H1 (cell line): Measurements from ENCODE around the gene GHRHR. TPM values are rescaled to one million over a fixed set of nuclear protein-coding genes. Genes with fewer than 3 reads are reported as not detected.

ENCODE experiments used
- CTCF ChIA-PET: fragments of 300-600 bp; sonication (Branson Sonifier 250); formaldehyde crosslinking; loops from one replicate; lab custom pipeline; 2021; ENCODE audit not compliant: partially characterized antibody; lab: Charles Lee
- POLR2A ChIA-PET: fragments of 300-600 bp; sonication (Branson Sonifier 250); formaldehyde crosslinking; loops from one replicate; lab custom pipeline; 2021; ENCODE audit warnings: inconsistent platforms; ENCODE audit not compliant: partially characterized antibody; lab: Charles Lee
- DNase-seq, 2 experiments: peaks; one replicate each; pipeline versions ENCODE4 v3.0.0 to v3.0.0-alpha.2; 2010 to 2022; ENCODE audit warnings: low spot score in 2 of 2, low read depth in 1 of 2, mixed read lengths in 1 of 2
- FAIRE-seq: peaks from 2 replicates; lab custom pipeline; 2011; peaks lifted over from hg19 to GRCh38; lab: Jason Lieb, UNC
- H2AFZ ChIP-seq: 2 replicates; pipeline ENCODE4 v1.8.1; 2012; ENCODE audit warnings: low read length, inconsistent platforms
- H2AK5ac ChIP-seq: 2 replicates; pipeline ENCODE4 v1.6.1; 2013; ENCODE audit warnings: low read depth, low read length
- H2BK120ac ChIP-seq: replicated peaks from 2 replicates; pipeline ENCODE3; 2013; ENCODE audit warnings: low read depth, low read length, inconsistent platforms
- H2BK12ac ChIP-seq: 2 replicates; pipeline ENCODE4 v1.6.1; 2013; ENCODE audit warnings: low read depth, low read length
- H2BK15ac ChIP-seq: 2 replicates; pipeline ENCODE4 v1.6.1; 2013; ENCODE audit warnings: low read length
- H2BK20ac ChIP-seq: 2 replicates; pipeline ENCODE4 v1.6.1; 2013; ENCODE audit warnings: low read length
- H2BK5ac ChIP-seq: 2 replicates; pipeline ENCODE4 v1.6.1; 2013; ENCODE audit warnings: low read depth, low read length
- H3K14ac ChIP-seq: 2 replicates; pipeline ENCODE4 v1.6.1; 2013; ENCODE audit warnings: inconsistent platforms; ENCODE audit not compliant: insufficient read length
- H3K18ac ChIP-seq: 2 replicates; pipeline ENCODE4 v1.6.1; 2013; ENCODE audit warnings: low read length; ENCODE audit errors: extremely low read depth
- H3K23ac ChIP-seq: 2 replicates; pipeline ENCODE4 v1.6.1; 2013; ENCODE audit warnings: inconsistent platforms; ENCODE audit not compliant: insufficient read length
- H3K23me2 ChIP-seq: 2 replicates; pipeline ENCODE4 v1.6.1; 2013; ENCODE audit warnings: low read depth, low read length
- H3K27ac ChIP-seq: 2 replicates; pipeline ENCODE4 v1.6.1; 2011; ENCODE audit warnings: low read depth, low read length, inconsistent platforms
- H3K27me3 ChIP-seq, 4 experiments: replicated peaks in 1 of 4; 1 replicate in 1 of 4; 2 replicates in 3 of 4; pipeline versions ENCODE4 v1.6.1 to v1.8.1; 2011 to 2013; ENCODE audit warnings: low read length in 3 of 4, mild to moderate bottlenecking in 3 of 4, inconsistent platforms in 2 of 4, mixed read lengths in 2 of 4, moderate library complexity in 1 of 4; ENCODE audit not compliant: control insufficient read depth in 3 of 4, insufficient read depth in 3 of 4; ENCODE audit errors: extremely low read depth in 1 of 4
- H3K36me3 ChIP-seq, 4 experiments: 2 replicates each; pipeline versions ENCODE4 v1.6.1 to v1.8.1; 2011 to 2013; ENCODE audit warnings: mild to moderate bottlenecking in 4 of 4, low read length in 3 of 4, moderate library complexity in 2 of 4, control low read depth in 1 of 4, inconsistent platforms in 1 of 4; ENCODE audit not compliant: insufficient read depth in 4 of 4, control insufficient read depth in 2 of 4
- H3K4ac ChIP-seq: replicated peaks from 2 replicates; pipeline ENCODE3; 2013; ENCODE audit warnings: low read length, low read depth, mixed read lengths, inconsistent platforms; ENCODE audit not compliant: insufficient read length
- H3K4me1 ChIP-seq, 4 experiments: replicated peaks in 1 of 4; 1 replicate in 1 of 4; 2 replicates in 3 of 4; pipeline versions ENCODE4 v1.6.1 to v1.8.1; 2011 to 2013; ENCODE audit warnings: low read length in 3 of 4, inconsistent platforms in 2 of 4, mixed read lengths in 1 of 4; ENCODE audit not compliant: insufficient read depth in 4 of 4, control insufficient read depth in 3 of 4
- H3K4me2 ChIP-seq, 2 experiments: 2 replicates each; pipeline versions ENCODE4 v1.6.1 to v1.8.1; 2011 to 2013; ENCODE audit warnings: low read depth in 2 of 2, low read length in 2 of 2, control low read depth in 1 of 2, inconsistent platforms in 1 of 2, mild to moderate bottlenecking in 1 of 2; ENCODE audit not compliant: insufficient read depth in 1 of 2
- H3K4me3 ChIP-seq, 4 experiments: fragments of 200-600, 300-600 bp in 1 of 4; sonication (generic), shearing (Covaris generic), sonication (Bioruptor Twin) in 1 of 4; 2 replicates each; pipeline versions ENCODE4 v1.5.1 to v1.8.1; 2011 to 2016; ENCODE audit warnings: low read length in 4 of 4, low read depth in 3 of 4, control low read depth in 2 of 4, inconsistent platforms in 2 of 4, mild to moderate bottlenecking in 2 of 4, mixed read lengths in 1 of 4, moderate library complexity in 1 of 4; ENCODE audit not compliant: insufficient read depth in 2 of 4; ENCODE audit errors: extremely low read depth in 1 of 4
- H3K56ac ChIP-seq: replicated peaks from 2 replicates; pipeline ENCODE3; 2013; ENCODE audit warnings: low read depth, mild to moderate bottlenecking, mixed read lengths, low read length, inconsistent platforms; ENCODE audit not compliant: insufficient read length
- H3K79me1 ChIP-seq: 2 replicates; pipeline ENCODE4 v1.6.1; 2013; ENCODE audit warnings: low read depth, low read length, control low read depth
- H3K79me2 ChIP-seq, 2 experiments: 2 replicates each; pipeline versions ENCODE4 v1.6.1 to v1.8.1; 2012 to 2013; ENCODE audit warnings: low read length in 2 of 2, mild to moderate bottlenecking in 2 of 2, inconsistent platforms in 1 of 2; ENCODE audit not compliant: insufficient read depth in 2 of 2, control insufficient read depth in 1 of 2
- H3K9ac ChIP-seq, 4 experiments: replicated peaks in 1 of 4; 1 replicate in 1 of 4; 2 replicates in 3 of 4; pipeline versions ENCODE4 v1.6.1 to v1.8.1; 2011 to 2013; ENCODE audit warnings: low read depth in 3 of 4, low read length in 3 of 4, control low read depth in 2 of 4, mild to moderate bottlenecking in 2 of 4, moderate library complexity in 2 of 4, inconsistent platforms in 1 of 4; ENCODE audit errors: extremely low read depth in 1 of 4
- H3K9me3 ChIP-seq, 2 experiments: 2 replicates each; pipeline versions ENCODE4 v1.6.1 to v1.8.1; 2012 to 2013; ENCODE audit warnings: mild to moderate bottlenecking in 2 of 2, moderate library complexity in 2 of 2, control low read depth in 1 of 2, inconsistent platforms in 1 of 2, low read depth in 1 of 2, low read length in 1 of 2, mixed read lengths in 1 of 2; ENCODE audit not compliant: insufficient read depth in 2 of 2
- H4K20me1 ChIP-seq, 2 experiments: replicated peaks in 1 of 2; 2 replicates each; pipeline versions ENCODE3 to v1.8.1; 2011 to 2013; ENCODE audit warnings: inconsistent platforms in 2 of 2, low read length in 2 of 2, mild to moderate bottlenecking in 1 of 2; ENCODE audit not compliant: insufficient read depth in 2 of 2, control insufficient read depth in 1 of 2
- H4K5ac ChIP-seq: 2 replicates; pipeline ENCODE4 v1.6.1; 2013; ENCODE audit warnings: low read length, low read depth, mixed read lengths, inconsistent platforms; ENCODE audit not compliant: insufficient read length
- H4K8ac ChIP-seq: 2 replicates; pipeline ENCODE4 v1.8.0; 2013; ENCODE audit warnings: mild to moderate bottlenecking, moderate library complexity, low read length, inconsistent platforms; ENCODE audit not compliant: insufficient read depth; ENCODE audit errors: extremely low read depth
- H4K91ac ChIP-seq: replicated peaks from 2 replicates; pipeline ENCODE3; 2013; ENCODE audit warnings: low read length, mixed read lengths, inconsistent platforms; ENCODE audit not compliant: insufficient read length
- CBX8 ChIP-seq: fragments of 300-800, 300-1000 bp; sonication (generic); IDR thresholded peaks from 2 replicates; pipeline ENCODE4 v1.7.1; 2016; ENCODE audit warnings: low read depth, low read length, borderline replicate concordance
- CEBPB ChIP-seq: IDR thresholded peaks from 2 replicates; pipeline ENCODE4 v1.6.1; 2012; ENCODE audit warnings: low read depth, low read length
- JUN ChIP-seq: IDR thresholded peaks from 2 replicates; pipeline ENCODE4 v1.6.1; 2011; ENCODE audit warnings: low read depth, mild to moderate bottlenecking, improper control_type of control experiment, low read length
- POLR2AphosphoS5 ChIP-seq: IDR thresholded peaks from 2 replicates; pipeline ENCODE4 v1.6.1; 2011; ENCODE audit warnings: low read depth, low read length
- TBP ChIP-seq: IDR thresholded peaks from 2 replicates; pipeline ENCODE4 v1.6.1; 2011; ENCODE audit warnings: low read depth, low read length, improper control_type of control experiment
- WGBS, 2 experiments: shearing (Covaris generic) in 1 of 2; methylation state at CpG; one replicate each; pipeline versions ENCODE4 v1.1.6 to v1.1.7; 2013 to 2015; ENCODE audit warnings: low lambda C conversion rate in 2 of 2, mixed read lengths in 2 of 2, inconsistent platforms in 1 of 2, low coverage in 1 of 2, missing lambda C conversion rate in 1 of 2; ENCODE audit not compliant: insufficient replicate concordance in 2 of 2, insufficient coverage in 1 of 2, insufficient read length in 1 of 2; ENCODE audit errors: extremely low coverage in 1 of 2, missing lambda C conversion rate in 1 of 2; 5-methylcytosine and 5-hydroxymethylcytosine counted together
- polyA plus RNA-seq, 7 experiments: library from polyadenylated mRNA; depleted of rRNA in 3 of 7; stranded (reverse) in 5 of 7; unstranded in 2 of 7; fragments of >200 nt in 5 of 7; fragments of 200-250 nt in 2 of 7; gene quantifications; 1 replicate in 5 of 7; 2 replicates in 1 of 7; 4 replicates in 1 of 7; pipeline versions ENCODE4 v1.2.1 to v1.2.3, GENCODE V29; 2011 to 2013; ENCODE audit warnings: missing spikeins in 2 of 7, mixed read lengths in 2 of 7
- total RNA-seq: library from RNA; stranded (reverse); fragmentation: NEBNext Ultra II Directional; extraction: Animal tissue kit (Norgen Biotek cat#: 25700); gene quantifications from 2 replicates; pipeline ENCODE4 v1.2.1, GENCODE V29; 2021

Gene GHRHR
- total and polyA plus RNA-seq, 2 of the 8 experiments (the other 6 are each of a cell fraction or from before 2014, with no cell fraction given) = 0.60 to 6.5 TPM

- 95% methylated on average over 18 of the region's 18 CpGs; no CpG with 5 or more reads in 1 of the 2 experiments for WGBS, 2 experiments
- no peaks in the 10 kb centered on the region for H3K23me2 ChIP-seq
- no peaks in the 10 kb centered on the region for H3K36me3 ChIP-seq
- H4K91ac ChIP-seq = no peak overlapping the region
- no peak overlapping the region for H4K5ac ChIP-seq
- no peak overlapping the region for H3K4me3 ChIP-seq
- H2BK15ac ChIP-seq = no peak overlapping the region
- no peak overlapping the region for H2AK5ac ChIP-seq
- H3K27me3 ChIP-seq = no peaks in the 10 kb centered on the region
- H3K18ac ChIP-seq = no peak overlapping the region; the same call in 1 of the 2 replicates
- FAIRE-seq = no peak
- no peaks in the 10 kb centered on the region for H4K20me1 ChIP-seq
- H3K4ac ChIP-seq = peak overlapping the region; percentile 16
- TF ChIP-seq POLR2AphosphoS5 (no peak), CBX8 (no peak), JUN (no peak), CEBPB (no peak), TBP (no peak)
- H3K4me1 ChIP-seq = peaks cover 3 to 10% (median 6%) of the 10 kb centered on the region in 4 experiments
- H3K9me3 ChIP-seq = no peaks in the 10 kb centered on the region
- H3K23ac ChIP-seq = no peak overlapping the region
- no peak overlapping the region for H2AFZ ChIP-seq
- H3K4me2 ChIP-seq = no peak overlapping the region
- H2BK12ac ChIP-seq = peak overlapping the region; percentile 50; the same call in 1 of the 2 replicates
- no peak overlapping the region for H3K27ac ChIP-seq
- no peaks in the 10 kb centered on the region for H3K79me2 ChIP-seq
- H3K79me1 ChIP-seq = no peaks in the 10 kb centered on the region; the same call in 1 of the 2 replicates
- H3K14ac ChIP-seq = no peak overlapping the region
- H3K9ac ChIP-seq = no peak overlapping the region
- H2BK120ac ChIP-seq = no peak overlapping the region
- no peak overlapping the region for H4K8ac ChIP-seq
- ChIA-PET CTCF (interaction anchor here (0.7 to 52.0 kb wide), 7 partner anchors 11 to 145 kb away, joined by 3 to 880 read pairs (median 10); partner anchors contain the start of gene ADCYAP1R1), POLR2A (no interaction called here)
- no peak overlapping the region for H3K56ac ChIP-seq
- DNase-seq = no peak
- H2BK20ac ChIP-seq = no peak overlapping the region
- H2BK5ac ChIP-seq = no peak overlapping the region
Measured at GRCh38 chr7:31028417-31028992, 64.8 kb downstream of the GHRHR start.
